K562 (cell line): Measurements from ENCODE around the gene SLC25A26. TPM values are rescaled to one million over a fixed set of nuclear protein-coding genes. Genes with fewer than 3 reads are reported as not detected.

Experiments
- BCL6 ChIP-seq: fragments of 250-450 bp; sonication (Bioruptor Pico); IDR thresholded peaks from 2 replicates; pipeline ENCODE4 v1.4.0; 2020
- CHCHD3 ChIP-seq: fragments of 250-450 bp; sonication (Bioruptor Pico); IDR thresholded peaks from 2 replicates; pipeline ENCODE4 v2.1.2; 2022; ENCODE audit warnings: mild to moderate bottlenecking
- GABPB2 ChIP-seq: fragments of 250-450 bp; sonication (Bioruptor Pico); conservative IDR thresholded peaks from 2 replicates; pipeline ENCODE4 v1.5.1; 2021; ENCODE audit warnings: mild to moderate bottlenecking
- HMG20B ChIP-seq: fragments of 250-450 bp; sonication (Bioruptor Pico); IDR thresholded peaks from 2 replicates; pipeline ENCODE4 v1.5.0; 2021; ENCODE audit warnings: mild to moderate bottlenecking
- KDM2B ChIP-seq: fragments of 250-450 bp; sonication (Bioruptor Pico); IDR thresholded peaks from 2 replicates; pipeline ENCODE4 v1.8.0; 2021; ENCODE audit warnings: mild to moderate bottlenecking, moderate library complexity
- KLF6 ChIP-seq: fragments of 250-450 bp; sonication (Bioruptor Pico); IDR thresholded peaks from 2 replicates; pipeline ENCODE4 v1.4.0; 2020; ENCODE audit warnings: mild to moderate bottlenecking, moderate library complexity, borderline replicate concordance
- XRCC3 ChIP-seq: fragments of 450-650 bp; IDR thresholded peaks from 2 replicates; pipeline ENCODE4 v1.6.1; 2017; ENCODE audit warnings: mild to moderate bottlenecking, moderate library complexity
- XRCC4 ChIP-seq: IDR thresholded peaks from one replicate; pipeline ENCODE4 v1.6.1; 2011; ENCODE audit not compliant: insufficient read depth, insufficient read length; ENCODE audit errors: extremely low read depth
- ZNF707 ChIP-seq: fragments of 250-450 bp; sonication (Bioruptor Pico); conservative IDR thresholded peaks from 2 replicates; pipeline ENCODE4 v1.8.0; 2022; ENCODE audit warnings: inconsistent platforms, mild to moderate bottlenecking, moderate library complexity
- polyA plus RNA-seq, 8 experiments: library from polyadenylated mRNA; depleted of rRNA in 4 of 8; stranded (reverse) in 5 of 8; unstranded in 3 of 8; fragments of >200 nt; fragmentation: Nextera tagmentation in 2 of 8; fragmentation: Illumina TruSeq in 1 of 8; extraction: Ambion mirVana in 2 of 8; extraction: Trizol in 1 of 8; gene quantifications; 2 replicates each; pipeline versions ENCODE4 v1.2.1 to v1.2.3, GENCODE V29; 2011 to 2014; ENCODE audit warnings: inconsistent platforms in 1 of 8, missing spikeins in 1 of 8
- total RNA-seq, 7 experiments: library from RNA; depleted of rRNA in 6 of 7; stranded (reverse); fragments of >200 nt in 6 of 7; fragmentation: Illumina TruSeq in 2 of 7; extraction: Trizol in 2 of 7; gene quantifications; 2 replicates each; pipeline versions ENCODE4 v1.2.1 to v1.2.3, GENCODE V29; 2011 to 2021; ENCODE audit warnings: low replicate concordance in 1 of 7
- TF ChIP-seq, protein P1 (sequence below): fragments of 200-600 bp; sonication (generic); IDR thresholded peaks from one replicate; pipeline ENCODE4 v1.6.1; 2012; ENCODE audit warnings: mild to moderate bottlenecking, low read depth, low read length, inconsistent platforms
- TF ChIP-seq, protein P2 (sequence below), 2 experiments: fragments of 450-650 bp in 1 of 2; IDR thresholded peaks; 2 replicates each; pipeline ENCODE4 v1.6.1; 2011 to 2017; ENCODE audit warnings: low read depth in 2 of 2, antibody characterized with exemption in 1 of 2, borderline replicate concordance in 1 of 2, low read length in 1 of 2, mild to moderate bottlenecking in 1 of 2, mixed read lengths in 1 of 2; ENCODE audit not compliant: control insufficient read depth in 1 of 2

SLC25A26 gene
- total and polyA plus RNA-seq, 9 of the 15 experiments (the other 6 are each of a cell fraction or from before 2014, with no cell fraction given), result 7.2 to 29.1 (median 12.6) TPM

DNA sequence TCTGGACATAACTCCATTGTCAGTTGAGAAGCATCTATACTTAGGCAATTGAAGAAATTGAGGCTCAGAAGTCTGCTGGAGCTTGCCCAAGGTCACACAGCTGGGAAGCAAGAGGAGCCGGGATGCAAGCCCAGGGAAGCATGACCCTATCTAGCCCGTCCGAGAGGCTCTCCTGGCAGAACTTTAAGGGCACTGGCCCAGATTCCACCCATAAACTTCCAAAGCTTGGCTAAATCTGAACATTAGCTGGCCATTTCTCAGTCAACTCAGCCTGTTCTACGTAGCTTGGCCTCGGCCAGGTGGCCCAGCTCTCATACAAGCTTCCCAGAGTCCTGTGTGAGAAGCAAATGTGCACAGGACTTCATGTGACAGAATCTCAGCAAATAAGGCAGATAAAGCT lies 204.2 kb downstream of the SLC25A26 start (continued):
- TF ChIP-seq, protein P1, sequence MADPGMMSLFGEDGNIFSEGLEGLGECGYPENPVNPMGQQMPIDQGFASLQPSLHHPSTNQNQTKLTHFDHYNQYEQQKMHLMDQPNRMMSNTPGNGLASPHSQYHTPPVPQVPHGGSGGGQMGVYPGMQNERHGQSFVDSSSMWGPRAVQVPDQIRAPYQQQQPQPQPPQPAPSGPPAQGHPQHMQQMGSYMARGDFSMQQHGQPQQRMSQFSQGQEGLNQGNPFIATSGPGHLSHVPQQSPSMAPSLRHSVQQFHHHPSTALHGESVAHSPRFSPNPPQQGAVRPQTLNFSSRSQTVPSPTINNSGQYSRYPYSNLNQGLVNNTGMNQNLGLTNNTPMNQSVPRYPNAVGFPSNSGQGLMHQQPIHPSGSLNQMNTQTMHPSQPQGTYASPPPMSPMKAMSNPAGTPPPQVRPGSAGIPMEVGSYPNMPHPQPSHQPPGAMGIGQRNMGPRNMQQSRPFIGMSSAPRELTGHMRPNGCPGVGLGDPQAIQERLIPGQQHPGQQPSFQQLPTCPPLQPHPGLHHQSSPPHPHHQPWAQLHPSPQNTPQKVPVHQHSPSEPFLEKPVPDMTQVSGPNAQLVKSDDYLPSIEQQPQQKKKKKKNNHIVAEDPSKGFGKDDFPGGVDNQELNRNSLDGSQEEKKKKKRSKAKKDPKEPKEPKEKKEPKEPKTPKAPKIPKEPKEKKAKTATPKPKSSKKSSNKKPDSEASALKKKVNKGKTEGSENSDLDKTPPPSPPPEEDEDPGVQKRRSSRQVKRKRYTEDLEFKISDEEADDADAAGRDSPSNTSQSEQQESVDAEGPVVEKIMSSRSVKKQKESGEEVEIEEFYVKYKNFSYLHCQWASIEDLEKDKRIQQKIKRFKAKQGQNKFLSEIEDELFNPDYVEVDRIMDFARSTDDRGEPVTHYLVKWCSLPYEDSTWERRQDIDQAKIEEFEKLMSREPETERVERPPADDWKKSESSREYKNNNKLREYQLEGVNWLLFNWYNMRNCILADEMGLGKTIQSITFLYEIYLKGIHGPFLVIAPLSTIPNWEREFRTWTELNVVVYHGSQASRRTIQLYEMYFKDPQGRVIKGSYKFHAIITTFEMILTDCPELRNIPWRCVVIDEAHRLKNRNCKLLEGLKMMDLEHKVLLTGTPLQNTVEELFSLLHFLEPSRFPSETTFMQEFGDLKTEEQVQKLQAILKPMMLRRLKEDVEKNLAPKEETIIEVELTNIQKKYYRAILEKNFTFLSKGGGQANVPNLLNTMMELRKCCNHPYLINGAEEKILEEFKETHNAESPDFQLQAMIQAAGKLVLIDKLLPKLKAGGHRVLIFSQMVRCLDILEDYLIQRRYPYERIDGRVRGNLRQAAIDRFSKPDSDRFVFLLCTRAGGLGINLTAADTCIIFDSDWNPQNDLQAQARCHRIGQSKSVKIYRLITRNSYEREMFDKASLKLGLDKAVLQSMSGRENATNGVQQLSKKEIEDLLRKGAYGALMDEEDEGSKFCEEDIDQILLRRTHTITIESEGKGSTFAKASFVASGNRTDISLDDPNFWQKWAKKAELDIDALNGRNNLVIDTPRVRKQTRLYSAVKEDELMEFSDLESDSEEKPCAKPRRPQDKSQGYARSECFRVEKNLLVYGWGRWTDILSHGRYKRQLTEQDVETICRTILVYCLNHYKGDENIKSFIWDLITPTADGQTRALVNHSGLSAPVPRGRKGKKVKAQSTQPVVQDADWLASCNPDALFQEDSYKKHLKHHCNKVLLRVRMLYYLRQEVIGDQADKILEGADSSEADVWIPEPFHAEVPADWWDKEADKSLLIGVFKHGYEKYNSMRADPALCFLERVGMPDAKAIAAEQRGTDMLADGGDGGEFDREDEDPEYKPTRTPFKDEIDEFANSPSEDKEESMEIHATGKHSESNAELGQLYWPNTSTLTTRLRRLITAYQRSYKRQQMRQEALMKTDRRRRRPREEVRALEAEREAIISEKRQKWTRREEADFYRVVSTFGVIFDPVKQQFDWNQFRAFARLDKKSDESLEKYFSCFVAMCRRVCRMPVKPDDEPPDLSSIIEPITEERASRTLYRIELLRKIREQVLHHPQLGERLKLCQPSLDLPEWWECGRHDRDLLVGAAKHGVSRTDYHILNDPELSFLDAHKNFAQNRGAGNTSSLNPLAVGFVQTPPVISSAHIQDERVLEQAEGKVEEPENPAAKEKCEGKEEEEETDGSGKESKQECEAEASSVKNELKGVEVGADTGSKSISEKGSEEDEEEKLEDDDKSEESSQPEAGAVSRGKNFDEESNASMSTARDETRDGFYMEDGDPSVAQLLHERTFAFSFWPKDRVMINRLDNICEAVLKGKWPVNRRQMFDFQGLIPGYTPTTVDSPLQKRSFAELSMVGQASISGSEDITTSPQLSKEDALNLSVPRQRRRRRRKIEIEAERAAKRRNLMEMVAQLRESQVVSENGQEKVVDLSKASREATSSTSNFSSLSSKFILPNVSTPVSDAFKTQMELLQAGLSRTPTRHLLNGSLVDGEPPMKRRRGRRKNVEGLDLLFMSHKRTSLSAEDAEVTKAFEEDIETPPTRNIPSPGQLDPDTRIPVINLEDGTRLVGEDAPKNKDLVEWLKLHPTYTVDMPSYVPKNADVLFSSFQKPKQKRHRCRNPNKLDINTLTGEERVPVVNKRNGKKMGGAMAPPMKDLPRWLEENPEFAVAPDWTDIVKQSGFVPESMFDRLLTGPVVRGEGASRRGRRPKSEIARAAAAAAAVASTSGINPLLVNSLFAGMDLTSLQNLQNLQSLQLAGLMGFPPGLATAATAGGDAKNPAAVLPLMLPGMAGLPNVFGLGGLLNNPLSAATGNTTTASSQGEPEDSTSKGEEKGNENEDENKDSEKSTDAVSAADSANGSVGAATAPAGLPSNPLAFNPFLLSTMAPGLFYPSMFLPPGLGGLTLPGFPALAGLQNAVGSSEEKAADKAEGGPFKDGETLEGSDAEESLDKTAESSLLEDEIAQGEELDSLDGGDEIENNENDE, result no peak
- TF ChIP-seq XRCC4 (no peak), XRCC3 (no peak), GABPB2 (no peak), ZNF707 (CRISPR knock-in tag) (no peak), HMG20B (CRISPR knock-in tag) (no peak), KDM2B (no peak), KLF6 (CRISPR knock-in tag) (no peak), CHCHD3 (CRISPR knock-in tag) (no peak), BCL6 (CRISPR knock-in tag) (no peak)
- TF ChIP-seq, protein P2, sequence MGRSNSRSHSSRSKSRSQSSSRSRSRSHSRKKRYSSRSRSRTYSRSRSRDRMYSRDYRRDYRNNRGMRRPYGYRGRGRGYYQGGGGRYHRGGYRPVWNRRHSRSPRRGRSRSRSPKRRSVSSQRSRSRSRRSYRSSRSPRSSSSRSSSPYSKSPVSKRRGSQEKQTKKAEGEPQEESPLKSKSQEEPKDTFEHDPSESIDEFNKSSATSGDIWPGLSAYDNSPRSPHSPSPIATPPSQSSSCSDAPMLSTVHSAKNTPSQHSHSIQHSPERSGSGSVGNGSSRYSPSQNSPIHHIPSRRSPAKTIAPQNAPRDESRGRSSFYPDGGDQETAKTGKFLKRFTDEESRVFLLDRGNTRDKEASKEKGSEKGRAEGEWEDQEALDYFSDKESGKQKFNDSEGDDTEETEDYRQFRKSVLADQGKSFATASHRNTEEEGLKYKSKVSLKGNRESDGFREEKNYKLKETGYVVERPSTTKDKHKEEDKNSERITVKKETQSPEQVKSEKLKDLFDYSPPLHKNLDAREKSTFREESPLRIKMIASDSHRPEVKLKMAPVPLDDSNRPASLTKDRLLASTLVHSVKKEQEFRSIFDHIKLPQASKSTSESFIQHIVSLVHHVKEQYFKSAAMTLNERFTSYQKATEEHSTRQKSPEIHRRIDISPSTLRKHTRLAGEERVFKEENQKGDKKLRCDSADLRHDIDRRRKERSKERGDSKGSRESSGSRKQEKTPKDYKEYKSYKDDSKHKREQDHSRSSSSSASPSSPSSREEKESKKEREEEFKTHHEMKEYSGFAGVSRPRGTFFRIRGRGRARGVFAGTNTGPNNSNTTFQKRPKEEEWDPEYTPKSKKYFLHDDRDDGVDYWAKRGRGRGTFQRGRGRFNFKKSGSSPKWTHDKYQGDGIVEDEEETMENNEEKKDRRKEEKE (IDR thresholded peaks at IDR 0.05; ENCODE audit: borderline replicate concordance in 1 of 2, control insufficient read depth in 1 of 2, low read depth in 2 of 2, low read length in 1 of 2), result no peak
- TF ChIP-seq, all 486 proteins: peak for 0
